ENCODE measurements around the gene DHH.

- no peak for TF ChIP-seq CTCF (conservative IDR thresholded peaks at IDR 0.05; ENCODE audit: low read depth in 2 of 2)
- no peak for TF ChIP-seq POLR2AphosphoS5 (IDR thresholded peaks at IDR 0.05; ENCODE audit: low read depth)
- no peak for TF ChIP-seq EZH2phosphoT487 (IDR thresholded peaks at IDR 0.05; ENCODE audit: unreplicated experiment)
- no peak for TF ChIP-seq REST (IDR thresholded peaks at IDR 0.05; ENCODE audit: unreplicated experiment)
- no peak for TF ChIP-seq ZNF331 (CRISPR knock-in tag; IDR thresholded peaks at IDR 0.05; ENCODE audit: low read depth)
Observed at GRCh38 chr12:49040364-49040855, 54.2 kb downstream of the DHH start.
